H1 (cell line): Measurements from ENCODE around the gene SLIT3. TPM values are rescaled to one million over a fixed set of nuclear protein-coding genes. Genes with fewer than 3 reads are reported as not detected.

Experiments
- CTCF ChIA-PET: fragments of 300-600 bp; sonication (Branson Sonifier 250); formaldehyde crosslinking; loops from one replicate; lab custom pipeline; 2021; ENCODE audit not compliant: partially characterized antibody; lab: Charles Lee
- POLR2A ChIA-PET: fragments of 300-600 bp; sonication (Branson Sonifier 250); formaldehyde crosslinking; loops from one replicate; lab custom pipeline; 2021; ENCODE audit warnings: inconsistent platforms; ENCODE audit not compliant: partially characterized antibody; lab: Charles Lee
- DNase-seq, 2 experiments: peaks; one replicate each; pipeline versions ENCODE4 v3.0.0 to v3.0.0-alpha.2; 2010 to 2022; ENCODE audit warnings: low spot score in 2 of 2, low read depth in 1 of 2, mixed read lengths in 1 of 2
- FAIRE-seq: peaks from 2 replicates; lab custom pipeline; 2011; peaks lifted over from hg19 to GRCh38; lab: Jason Lieb, UNC
- H2AFZ ChIP-seq: 2 replicates; pipeline ENCODE4 v1.8.1; 2012; ENCODE audit warnings: low read length, inconsistent platforms
- H2AK5ac ChIP-seq: 2 replicates; pipeline ENCODE4 v1.6.1; 2013; ENCODE audit warnings: low read depth, low read length
- H2BK120ac ChIP-seq: replicated peaks from 2 replicates; pipeline ENCODE3; 2013; ENCODE audit warnings: low read depth, low read length, inconsistent platforms
- H2BK12ac ChIP-seq: 2 replicates; pipeline ENCODE4 v1.6.1; 2013; ENCODE audit warnings: low read depth, low read length
- H2BK15ac ChIP-seq: 2 replicates; pipeline ENCODE4 v1.6.1; 2013; ENCODE audit warnings: low read length
- H2BK20ac ChIP-seq: 2 replicates; pipeline ENCODE4 v1.6.1; 2013; ENCODE audit warnings: low read length
- H2BK5ac ChIP-seq: 2 replicates; pipeline ENCODE4 v1.6.1; 2013; ENCODE audit warnings: low read depth, low read length
- H3K14ac ChIP-seq: 2 replicates; pipeline ENCODE4 v1.6.1; 2013; ENCODE audit warnings: inconsistent platforms; ENCODE audit not compliant: insufficient read length
- H3K18ac ChIP-seq: 2 replicates; pipeline ENCODE4 v1.6.1; 2013; ENCODE audit warnings: low read length; ENCODE audit errors: extremely low read depth
- H3K23ac ChIP-seq: 2 replicates; pipeline ENCODE4 v1.6.1; 2013; ENCODE audit warnings: inconsistent platforms; ENCODE audit not compliant: insufficient read length
- H3K23me2 ChIP-seq: 2 replicates; pipeline ENCODE4 v1.6.1; 2013; ENCODE audit warnings: low read depth, low read length
- H3K27ac ChIP-seq: 2 replicates; pipeline ENCODE4 v1.6.1; 2011; ENCODE audit warnings: low read depth, low read length, inconsistent platforms
- H3K27me3 ChIP-seq, 4 experiments: replicated peaks in 1 of 4; 1 replicate in 1 of 4; 2 replicates in 3 of 4; pipeline versions ENCODE4 v1.6.1 to v1.8.1; 2011 to 2013; ENCODE audit warnings: low read length in 3 of 4, mild to moderate bottlenecking in 3 of 4, inconsistent platforms in 2 of 4, mixed read lengths in 2 of 4, moderate library complexity in 1 of 4; ENCODE audit not compliant: control insufficient read depth in 3 of 4, insufficient read depth in 3 of 4; ENCODE audit errors: extremely low read depth in 1 of 4
- H3K36me3 ChIP-seq, 4 experiments: 2 replicates each; pipeline versions ENCODE4 v1.6.1 to v1.8.1; 2011 to 2013; ENCODE audit warnings: mild to moderate bottlenecking in 4 of 4, low read length in 3 of 4, moderate library complexity in 2 of 4, control low read depth in 1 of 4, inconsistent platforms in 1 of 4; ENCODE audit not compliant: insufficient read depth in 4 of 4, control insufficient read depth in 2 of 4
- H3K4ac ChIP-seq: replicated peaks from 2 replicates; pipeline ENCODE3; 2013; ENCODE audit warnings: low read length, low read depth, mixed read lengths, inconsistent platforms; ENCODE audit not compliant: insufficient read length
- H3K4me1 ChIP-seq, 4 experiments: replicated peaks in 1 of 4; 1 replicate in 1 of 4; 2 replicates in 3 of 4; pipeline versions ENCODE4 v1.6.1 to v1.8.1; 2011 to 2013; ENCODE audit warnings: low read length in 3 of 4, inconsistent platforms in 2 of 4, mixed read lengths in 1 of 4; ENCODE audit not compliant: insufficient read depth in 4 of 4, control insufficient read depth in 3 of 4
- H3K4me2 ChIP-seq, 2 experiments: 2 replicates each; pipeline versions ENCODE4 v1.6.1 to v1.8.1; 2011 to 2013; ENCODE audit warnings: low read depth in 2 of 2, low read length in 2 of 2, control low read depth in 1 of 2, inconsistent platforms in 1 of 2, mild to moderate bottlenecking in 1 of 2; ENCODE audit not compliant: insufficient read depth in 1 of 2
- H3K4me3 ChIP-seq, 4 experiments: fragments of 200-600, 300-600 bp in 1 of 4; sonication (generic), shearing (Covaris generic), sonication (Bioruptor Twin) in 1 of 4; 2 replicates each; pipeline versions ENCODE4 v1.5.1 to v1.8.1; 2011 to 2016; ENCODE audit warnings: low read length in 4 of 4, low read depth in 3 of 4, control low read depth in 2 of 4, inconsistent platforms in 2 of 4, mild to moderate bottlenecking in 2 of 4, mixed read lengths in 1 of 4, moderate library complexity in 1 of 4; ENCODE audit not compliant: insufficient read depth in 2 of 4; ENCODE audit errors: extremely low read depth in 1 of 4
- H3K56ac ChIP-seq: replicated peaks from 2 replicates; pipeline ENCODE3; 2013; ENCODE audit warnings: low read depth, mild to moderate bottlenecking, mixed read lengths, low read length, inconsistent platforms; ENCODE audit not compliant: insufficient read length
- H3K79me1 ChIP-seq: 2 replicates; pipeline ENCODE4 v1.6.1; 2013; ENCODE audit warnings: low read depth, low read length, control low read depth
- H3K79me2 ChIP-seq, 2 experiments: 2 replicates each; pipeline versions ENCODE4 v1.6.1 to v1.8.1; 2012 to 2013; ENCODE audit warnings: low read length in 2 of 2, mild to moderate bottlenecking in 2 of 2, inconsistent platforms in 1 of 2; ENCODE audit not compliant: insufficient read depth in 2 of 2, control insufficient read depth in 1 of 2
- H3K9ac ChIP-seq, 4 experiments: replicated peaks in 1 of 4; 1 replicate in 1 of 4; 2 replicates in 3 of 4; pipeline versions ENCODE4 v1.6.1 to v1.8.1; 2011 to 2013; ENCODE audit warnings: low read depth in 3 of 4, low read length in 3 of 4, control low read depth in 2 of 4, mild to moderate bottlenecking in 2 of 4, moderate library complexity in 2 of 4, inconsistent platforms in 1 of 4; ENCODE audit errors: extremely low read depth in 1 of 4
- H3K9me3 ChIP-seq, 2 experiments: 2 replicates each; pipeline versions ENCODE4 v1.6.1 to v1.8.1; 2012 to 2013; ENCODE audit warnings: mild to moderate bottlenecking in 2 of 2, moderate library complexity in 2 of 2, control low read depth in 1 of 2, inconsistent platforms in 1 of 2, low read depth in 1 of 2, low read length in 1 of 2, mixed read lengths in 1 of 2; ENCODE audit not compliant: insufficient read depth in 2 of 2
- H4K20me1 ChIP-seq, 2 experiments: replicated peaks in 1 of 2; 2 replicates each; pipeline versions ENCODE3 to v1.8.1; 2011 to 2013; ENCODE audit warnings: inconsistent platforms in 2 of 2, low read length in 2 of 2, mild to moderate bottlenecking in 1 of 2; ENCODE audit not compliant: insufficient read depth in 2 of 2, control insufficient read depth in 1 of 2
- H4K5ac ChIP-seq: 2 replicates; pipeline ENCODE4 v1.6.1; 2013; ENCODE audit warnings: low read length, low read depth, mixed read lengths, inconsistent platforms; ENCODE audit not compliant: insufficient read length
- H4K8ac ChIP-seq: 2 replicates; pipeline ENCODE4 v1.8.0; 2013; ENCODE audit warnings: mild to moderate bottlenecking, moderate library complexity, low read length, inconsistent platforms; ENCODE audit not compliant: insufficient read depth; ENCODE audit errors: extremely low read depth
- H4K91ac ChIP-seq: replicated peaks from 2 replicates; pipeline ENCODE3; 2013; ENCODE audit warnings: low read length, mixed read lengths, inconsistent platforms; ENCODE audit not compliant: insufficient read length
- POU5F1 ChIP-seq: IDR thresholded peaks from 2 replicates; pipeline ENCODE4 v1.6.1; 2011; ENCODE audit warnings: low read depth, mild to moderate bottlenecking, low read length, moderate library complexity
- polyA plus RNA-seq, 7 experiments: library from polyadenylated mRNA; depleted of rRNA in 3 of 7; stranded (reverse) in 5 of 7; unstranded in 2 of 7; fragments of >200 nt in 5 of 7; fragments of 200-250 nt in 2 of 7; gene quantifications; 1 replicate in 5 of 7; 2 replicates in 1 of 7; 4 replicates in 1 of 7; pipeline versions ENCODE4 v1.2.1 to v1.2.3, GENCODE V29; 2011 to 2013; ENCODE audit warnings: missing spikeins in 2 of 7, mixed read lengths in 2 of 7
- total RNA-seq: library from RNA; stranded (reverse); fragmentation: NEBNext Ultra II Directional; extraction: Animal tissue kit (Norgen Biotek cat#: 25700); gene quantifications from 2 replicates; pipeline ENCODE4 v1.2.1, GENCODE V29; 2021

The SLIT3 gene
- total and polyA plus RNA-seq, 2 of the 8 experiments (the other 6 are each of a cell fraction or from before 2014, with no cell fraction given), result 1.1 to 1.2 TPM

DNA sequence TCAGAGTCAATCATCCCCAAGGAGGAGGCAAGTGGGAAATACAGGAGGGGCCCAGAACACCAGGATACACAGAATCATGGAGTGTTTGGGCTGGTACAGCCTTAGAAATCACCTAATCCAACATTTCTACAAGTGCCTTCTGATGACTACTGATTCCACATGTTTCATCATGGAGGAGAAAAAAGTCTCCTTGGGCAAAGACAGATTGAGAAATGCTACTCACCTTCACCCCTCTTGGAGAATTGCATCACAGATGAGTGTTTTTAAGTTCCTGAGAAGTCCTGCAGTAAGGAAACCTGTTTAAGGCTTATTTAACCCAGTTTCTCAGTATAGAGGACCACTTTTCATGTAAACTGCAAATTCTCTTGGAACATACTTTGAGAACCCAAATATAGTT lies 2.2 kb upstream of the SLIT3 start:
- ChIA-PET POLR2A (no interaction called here), CTCF (interaction anchor here (0.8 to 5.2 kb wide), 29 partner anchors 10 to 359 kb away, joined by 3 to 33 read pairs (median 4); no protein-coding TSS in a partner anchor)
- no peak overlapping the region for H2BK12ac ChIP-seq
- FAIRE-seq (no peak), DNase-seq (no peak)
- no peak overlapping the region for H2BK20ac ChIP-seq
- no peak overlapping the region for H3K14ac ChIP-seq
- peaks cover 5 to 12% (median 7%) of the 10 kb centered on the region in 4 experiments; a peak in 6 of 7 replicates for H3K4me1 ChIP-seq
- peaks cover 7 to 38% (median 31%) of the 10 kb centered on the region in 4 experiments for H3K27me3 ChIP-seq
- H3K4me3 ChIP-seq, result no peak overlapping the region
- no peak overlapping the region for H4K5ac ChIP-seq
- H2AK5ac ChIP-seq, result no peak overlapping the region
- no peaks in the 10 kb centered on the region for H3K79me2 ChIP-seq
- H3K56ac ChIP-seq, result no peak overlapping the region
- no peak overlapping the region for H3K18ac ChIP-seq
- no peak overlapping the region for H3K4ac ChIP-seq
- H3K23me2 ChIP-seq, result peaks cover 11% of the 10 kb centered on the region
- H4K20me1 ChIP-seq, result no peaks in the 10 kb centered on the region
- no peak overlapping the region for H2BK15ac ChIP-seq
- H4K8ac ChIP-seq, result no peak overlapping the region
- H3K9ac ChIP-seq, result no peak overlapping the region
- no peak overlapping the region for H4K91ac ChIP-seq
- no peaks in the 10 kb centered on the region for H3K9me3 ChIP-seq
- no peak overlapping the region for H3K4me2 ChIP-seq
- H3K36me3 ChIP-seq, result no peaks in the 10 kb centered on the region
- no peak overlapping the region for H2AFZ ChIP-seq
- H3K27ac ChIP-seq, result no peak overlapping the region
- H2BK120ac ChIP-seq, result no peak overlapping the region
- no peak overlapping the region for H3K23ac ChIP-seq
- H2BK5ac ChIP-seq, result no peak overlapping the region
- H3K79me1 ChIP-seq, result no peaks in the 10 kb centered on the region
- no peak for TF ChIP-seq POU5F1
